ENCODE results near the gene CRK.

Gene CRK

DNA sequence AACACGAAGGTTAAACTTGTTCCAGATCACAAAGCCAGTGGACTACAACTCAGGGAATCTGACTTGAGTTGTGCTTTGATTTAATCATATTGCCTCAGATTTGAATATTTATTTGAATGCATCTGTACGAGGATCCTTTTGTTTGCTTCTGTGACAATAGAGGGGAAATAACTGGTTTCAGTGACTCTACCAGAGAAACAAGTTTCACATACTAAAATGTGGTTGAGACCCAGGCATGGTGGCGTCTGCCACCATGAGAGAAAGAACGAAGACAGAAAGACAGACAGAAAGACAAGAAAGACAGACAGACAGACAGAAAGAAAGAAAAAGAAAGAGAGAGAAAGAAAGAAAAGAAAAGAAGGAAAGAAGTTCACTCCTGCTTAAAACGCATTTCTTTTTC lies 80.0 kb downstream of the CRK start:
- DNase-seq (ENCODE audit: low read depth): no peak
- H3K4me3 ChIP-seq (ENCODE audit: low read depth, low read length): no peak overlapping the region
- TF ChIP-seq, protein P1, sequence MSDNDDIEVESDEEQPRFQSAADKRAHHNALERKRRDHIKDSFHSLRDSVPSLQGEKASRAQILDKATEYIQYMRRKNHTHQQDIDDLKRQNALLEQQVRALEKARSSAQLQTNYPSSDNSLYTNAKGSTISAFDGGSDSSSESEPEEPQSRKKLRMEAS (IDR thresholded peaks at IDR 0.05; ENCODE audit: low read depth, low read length): no peak
- TF ChIP-seq MYC (IDR thresholded peaks at IDR 0.05; ENCODE audit: low read depth, low read length) (no peak), POLR2A (IDR thresholded peaks at IDR 0.05; ENCODE audit: extremely low read depth, insufficient read length) (no peak)
- TF ChIP-seq, protein P2, sequence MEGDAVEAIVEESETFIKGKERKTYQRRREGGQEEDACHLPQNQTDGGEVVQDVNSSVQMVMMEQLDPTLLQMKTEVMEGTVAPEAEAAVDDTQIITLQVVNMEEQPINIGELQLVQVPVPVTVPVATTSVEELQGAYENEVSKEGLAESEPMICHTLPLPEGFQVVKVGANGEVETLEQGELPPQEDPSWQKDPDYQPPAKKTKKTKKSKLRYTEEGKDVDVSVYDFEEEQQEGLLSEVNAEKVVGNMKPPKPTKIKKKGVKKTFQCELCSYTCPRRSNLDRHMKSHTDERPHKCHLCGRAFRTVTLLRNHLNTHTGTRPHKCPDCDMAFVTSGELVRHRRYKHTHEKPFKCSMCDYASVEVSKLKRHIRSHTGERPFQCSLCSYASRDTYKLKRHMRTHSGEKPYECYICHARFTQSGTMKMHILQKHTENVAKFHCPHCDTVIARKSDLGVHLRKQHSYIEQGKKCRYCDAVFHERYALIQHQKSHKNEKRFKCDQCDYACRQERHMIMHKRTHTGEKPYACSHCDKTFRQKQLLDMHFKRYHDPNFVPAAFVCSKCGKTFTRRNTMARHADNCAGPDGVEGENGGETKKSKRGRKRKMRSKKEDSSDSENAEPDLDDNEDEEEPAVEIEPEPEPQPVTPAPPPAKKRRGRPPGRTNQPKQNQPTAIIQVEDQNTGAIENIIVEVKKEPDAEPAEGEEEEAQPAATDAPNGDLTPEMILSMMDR (IDR thresholded peaks at IDR 0.05; ENCODE audit: low read depth, low read length): no peak

DNA sequence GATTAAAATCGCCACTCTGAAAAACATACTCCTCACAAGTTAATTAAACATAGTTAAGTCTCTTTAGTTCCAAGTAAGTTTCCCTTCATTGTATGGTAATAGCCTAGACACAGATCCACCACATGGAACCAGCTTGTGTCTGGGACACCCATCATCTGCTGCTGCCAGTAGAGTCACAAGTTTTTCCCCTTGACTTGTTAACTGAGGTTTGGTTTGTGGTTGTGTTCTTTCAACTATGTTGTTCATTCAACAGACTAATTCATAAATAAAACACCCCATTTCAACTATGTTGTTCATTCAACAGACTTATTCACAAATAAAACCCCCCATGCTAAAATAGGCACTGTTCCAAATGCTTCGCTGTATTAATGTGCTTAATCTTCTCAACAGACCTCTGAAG lies 80.4 kb downstream of the CRK start:
- TF ChIP-seq, protein P1 (IDR thresholded peaks at IDR 0.05; ENCODE audit: low read depth, low read length): no peak
- TF ChIP-seq POLR2A (IDR thresholded peaks at IDR 0.05; ENCODE audit: extremely low read depth, insufficient read length): no peak
- no peak overlapping the region for H3K4me3 ChIP-seq (ENCODE audit: low read depth, low read length)
- DNase-seq (ENCODE audit: low read depth): no peak

DNA sequence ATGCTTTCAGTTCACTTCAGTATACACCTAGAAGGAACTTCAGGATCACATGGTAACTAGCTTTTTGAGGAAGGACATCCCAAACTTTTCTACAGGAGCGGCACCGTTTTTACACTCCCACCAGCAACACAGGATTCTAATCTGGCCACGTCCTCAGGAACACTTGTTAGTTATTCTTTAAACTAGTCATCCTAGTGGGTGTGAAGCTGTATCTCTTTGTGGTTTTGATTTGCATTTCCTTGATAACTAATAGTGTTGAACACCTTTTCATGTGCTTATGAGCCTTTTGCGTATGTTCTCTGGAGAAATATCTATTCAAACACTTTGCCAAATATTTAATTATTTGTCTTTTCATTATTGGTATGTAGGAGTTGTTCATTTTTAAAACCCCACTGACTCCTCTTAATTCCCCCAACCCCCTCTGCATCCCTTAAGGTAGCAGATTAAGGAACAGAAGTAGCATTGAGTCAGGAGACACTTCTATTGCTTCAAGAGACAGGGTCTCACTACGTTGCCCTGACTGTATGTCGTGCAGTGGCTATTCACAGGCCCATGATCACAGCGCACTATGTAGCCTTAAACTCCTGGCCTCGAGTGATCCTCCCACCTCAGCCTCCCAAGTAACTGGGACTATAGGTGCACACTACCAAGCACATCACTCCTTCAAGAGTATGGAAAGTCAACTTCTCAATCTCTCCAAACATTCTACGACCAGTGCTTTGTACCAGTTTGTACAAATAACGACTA lies 81.4 kb downstream of the CRK start:
- TF ChIP-seq POLR2A (IDR thresholded peaks at IDR 0.05; ENCODE audit: extremely low read depth, insufficient read length) (no peak), MYC (IDR thresholded peaks at IDR 0.05; ENCODE audit: low read depth, low read length) (no peak)
- TF ChIP-seq, protein P1 (IDR thresholded peaks at IDR 0.05; ENCODE audit: low read depth, low read length): no peak
- TF ChIP-seq, protein P2 (IDR thresholded peaks at IDR 0.05; ENCODE audit: low read depth, low read length): no peak
- no peak for DNase-seq (ENCODE audit: low read depth)
- no peak overlapping the region for H3K4me3 ChIP-seq (ENCODE audit: low read depth, low read length)

DNA sequence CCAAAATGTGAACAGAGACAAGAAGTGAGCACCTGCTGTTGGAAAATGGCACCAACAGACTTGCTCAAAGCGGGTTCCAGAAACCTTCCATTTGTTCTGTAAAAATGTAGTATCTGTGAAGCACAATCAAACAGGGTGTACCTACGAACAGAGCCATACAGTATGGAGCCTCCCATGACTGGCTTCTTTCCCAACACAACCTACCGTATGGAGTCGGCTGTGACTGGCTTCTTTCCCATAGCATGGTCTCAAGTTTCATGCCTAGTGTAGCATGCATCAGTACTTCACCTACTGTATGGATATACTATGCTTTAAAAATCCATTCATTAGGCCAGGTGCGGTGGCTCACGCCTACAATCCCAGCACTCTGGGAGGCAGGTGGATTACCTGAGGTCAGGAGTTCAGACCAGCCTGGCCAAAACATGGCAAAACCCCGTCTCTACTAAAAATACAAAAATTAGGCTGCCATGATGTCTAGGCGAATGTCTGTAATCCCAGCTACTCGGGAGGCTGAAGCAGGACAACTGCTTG lies 82.3 kb downstream of the CRK start:
- TF ChIP-seq MYC (IDR thresholded peaks at IDR 0.05; ENCODE audit: low read depth, low read length): no peak
- no peak for TF ChIP-seq POLR2A (IDR thresholded peaks at IDR 0.05; ENCODE audit: extremely low read depth, insufficient read length)
- TF ChIP-seq, protein P1 (IDR thresholded peaks at IDR 0.05; ENCODE audit: low read depth, low read length): no peak
- TF ChIP-seq, protein P2 (IDR thresholded peaks at IDR 0.05; ENCODE audit: low read depth, low read length): no peak
- no peak overlapping the region for H3K4me3 ChIP-seq (ENCODE audit: low read depth, low read length)
- DNase-seq (ENCODE audit: low read depth): no peak

DNA sequence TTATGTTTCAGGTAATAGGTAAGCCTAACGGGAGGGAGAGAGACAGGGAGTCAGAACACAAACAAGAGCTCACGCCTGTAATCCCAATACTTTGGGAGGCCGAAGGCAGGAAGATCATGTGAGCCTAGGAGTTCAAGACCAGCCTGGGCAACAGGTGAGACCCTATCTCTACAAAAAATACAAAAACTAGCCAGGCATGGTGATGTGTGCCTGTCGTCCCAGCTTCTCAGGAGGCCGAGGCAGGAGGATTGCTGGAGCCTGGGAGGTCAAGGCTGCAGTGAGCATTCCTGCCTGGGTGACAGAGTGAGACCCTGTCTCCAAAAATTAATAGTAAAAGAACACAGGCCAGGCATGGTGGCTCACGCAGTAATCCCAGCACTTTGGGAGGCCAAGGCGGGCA lies 83.4 kb downstream of the CRK start:
- TF ChIP-seq POLR2A (IDR thresholded peaks at IDR 0.05; ENCODE audit: extremely low read depth, insufficient read length) (no peak), MYC (IDR thresholded peaks at IDR 0.05; ENCODE audit: low read depth, low read length) (no peak)
- TF ChIP-seq, protein P2 (IDR thresholded peaks at IDR 0.05; ENCODE audit: low read depth, low read length): no peak
- TF ChIP-seq, protein P1 (IDR thresholded peaks at IDR 0.05; ENCODE audit: low read depth, low read length): no peak
- no peak overlapping the region for H3K4me3 ChIP-seq (ENCODE audit: low read depth, low read length)
- DNase-seq (ENCODE audit: low read depth): no peak

DNA sequence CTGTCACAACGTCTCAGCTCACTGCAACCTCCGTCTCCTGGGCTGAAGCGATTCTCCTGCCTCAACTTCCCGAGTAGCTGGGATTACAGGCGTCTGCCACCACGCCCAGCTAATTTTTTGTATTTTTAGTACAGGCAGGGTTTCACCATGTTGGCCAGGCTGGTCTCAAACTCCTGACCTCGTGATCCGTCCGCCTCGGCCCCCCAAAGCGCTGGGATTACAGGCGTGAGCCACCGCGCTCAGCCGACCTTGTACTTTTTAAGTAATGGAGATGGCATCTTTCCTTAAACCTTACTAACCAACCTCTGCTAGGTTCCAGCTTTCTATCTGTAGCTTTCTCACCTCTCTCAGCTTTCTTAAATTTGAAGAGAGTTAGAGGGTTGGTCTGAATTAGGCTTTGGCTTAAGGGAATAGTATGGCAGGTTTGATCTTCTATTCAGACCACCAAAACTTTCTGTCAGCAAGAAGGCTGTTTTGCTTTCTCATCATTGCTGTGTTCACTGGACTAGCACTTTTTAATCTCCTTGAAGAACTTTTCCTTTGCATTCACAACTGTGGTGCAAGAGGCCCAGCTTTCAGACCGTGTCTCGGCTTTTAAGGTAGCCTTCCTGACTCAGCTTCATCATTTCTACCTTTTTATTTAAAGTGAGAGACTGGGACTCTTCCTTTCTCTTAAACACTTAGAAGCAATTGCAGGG lies 84.0 kb downstream of the CRK start:
- no peak for TF ChIP-seq MYC (IDR thresholded peaks at IDR 0.05; ENCODE audit: low read depth, low read length)
- no peak for TF ChIP-seq POLR2A (IDR thresholded peaks at IDR 0.05; ENCODE audit: extremely low read depth, insufficient read length)
- TF ChIP-seq, protein P1 (IDR thresholded peaks at IDR 0.05; ENCODE audit: low read depth, low read length): no peak
- TF ChIP-seq, protein P2 (IDR thresholded peaks at IDR 0.05; ENCODE audit: low read depth, low read length): no peak
- H3K4me3 ChIP-seq (ENCODE audit: low read depth, low read length): no peak overlapping the region
- DNase-seq (ENCODE audit: low read depth): no peak

All from NB4 (cell line).